T-helper 17 cell (primary cell): ENCODE results near the gene KCTD21. TPM values are rescaled to one million over a fixed set of nuclear protein-coding genes. Genes with fewer than 3 reads are reported as not detected.

Experiments
- ATAC-seq: fragments of 150-1000 bp; cut with Tn5 transposase; 2 replicates; pipeline ENCODE4 v1.10.0; 2021; ENCODE audit warnings: mild to moderate bottlenecking, moderate library complexity
- DNase-seq, 3 donors: peaks; one replicate each; pipeline versions ENCODE4 v3.0.0 to v3.0.0-alpha.2; 2020 to 2021
- H3K9me3 ChIP-seq: one replicate; pipeline ENCODE4 v1.7.0; 2013; ENCODE audit warnings: low read length, mild to moderate bottlenecking; ENCODE audit not compliant: control insufficient read depth, poor library complexity, severe bottlenecking
- H3K27ac Mint-ChIP-seq: one replicate; pipeline ENCODE4 v1.8.0; 2022; ENCODE audit warnings: mild to moderate bottlenecking, moderate library complexity, mixed read lengths
- H3K27me3 Mint-ChIP-seq: one replicate; pipeline ENCODE4 v1.8.0; 2022; ENCODE audit warnings: mixed read lengths
- H3K36me3 Mint-ChIP-seq: one replicate; pipeline ENCODE4 v1.8.0; 2022; ENCODE audit warnings: low read depth, mixed read lengths
- H3K4me1 Mint-ChIP-seq: one replicate; pipeline ENCODE4 v1.8.0; 2022; ENCODE audit warnings: mild to moderate bottlenecking, mixed read lengths
- H3K4me3 Mint-ChIP-seq: one replicate; pipeline ENCODE4 v1.8.0; 2022; ENCODE audit warnings: mild to moderate bottlenecking, moderate library complexity, mixed read lengths
- total RNA-seq, 4 donors: library from RNA in 2 of 4; stranded (reverse) in 2 of 4; gene quantifications; one replicate each; pipeline ENCODE4 v1.2.3 and lab custom pipeline; 2022 to 2026

Gene KCTD21
- total RNA-seq, 2 donors from 2014 or later: 2.4 to 4.0 TPM

GRCh38 chr11:78202733-78203167, 14.3 kb upstream of the KCTD21 start:
- H3K9me3 ChIP-seq: no peaks in the 10 kb centered on the region
- Mint-ChIP-seq H3K4me3 (peak overlapping the region; percentile 95), H3K4me1 (peaks cover 29% of the 10 kb centered on the region), H3K27me3 (no peaks in the 10 kb centered on the region), H3K27ac (peak overlapping the region; percentile 100), H3K36me3 (no peaks in the 10 kb centered on the region)
- DNase-seq (peak in 2 of 3 donors; percentile 41 to 63), ATAC-seq (peak; percentile 85)

- ATAC-seq (no peak), DNase-seq (no peak)
- peaks cover 29% of the 10 kb centered on the region for H3K4me1 Mint-ChIP-seq
- no peaks in the 10 kb centered on the region for H3K36me3 Mint-ChIP-seq
- peak overlapping the region; percentile 100 for H3K27ac Mint-ChIP-seq
- H3K27me3 Mint-ChIP-seq: no peaks in the 10 kb centered on the region
- no peaks in the 10 kb centered on the region for H3K9me3 ChIP-seq
- peak overlapping the region; percentile 95 for H3K4me3 Mint-ChIP-seq
Observed at GRCh38 chr11:78201096-78201818, 12.8 kb upstream of the KCTD21 start.

- no peaks in the 10 kb centered on the region for H3K27me3 Mint-ChIP-seq
- H3K4me1 Mint-ChIP-seq: peaks cover 29% of the 10 kb centered on the region
- H3K9me3 ChIP-seq: no peaks in the 10 kb centered on the region
- H3K4me3 Mint-ChIP-seq: no peak overlapping the region
- DNase-seq: no peak
- no peaks in the 10 kb centered on the region for H3K36me3 Mint-ChIP-seq
- peak overlapping the region; percentile 100 for H3K27ac Mint-ChIP-seq
- no peak for ATAC-seq
Observed at GRCh38 chr11:78200553-78200952, 12.1 kb upstream of the KCTD21 start.

- no peak overlapping the region for H3K4me3 Mint-ChIP-seq
- no peaks in the 10 kb centered on the region for H3K9me3 ChIP-seq
- no peak for DNase-seq
- H3K4me1 Mint-ChIP-seq: peaks cover 29% of the 10 kb centered on the region
- H3K27me3 Mint-ChIP-seq: no peaks in the 10 kb centered on the region
- no peak for ATAC-seq
- peak overlapping the region; percentile 100 for H3K27ac Mint-ChIP-seq
- no peaks in the 10 kb centered on the region for H3K36me3 Mint-ChIP-seq
Observed at GRCh38 chr11:78200061-78200460, 11.6 kb upstream of the KCTD21 start.

- Mint-ChIP-seq H3K27me3 (no peaks in the 10 kb centered on the region), H3K4me1 (peaks cover 30% of the 10 kb centered on the region), H3K27ac (peak overlapping the region; percentile 100), H3K36me3 (no peaks in the 10 kb centered on the region), H3K4me3 (no peak overlapping the region)
- no peak for DNase-seq
- H3K9me3 ChIP-seq: no peaks in the 10 kb centered on the region
- ATAC-seq: no peak
Observed at GRCh38 chr11:78199653-78200015, 11.2 kb upstream of the KCTD21 start.

GRCh38 chr11:78199015-78199652, 10.7 kb upstream of the KCTD21 start:
- peaks cover 31% of the 10 kb centered on the region for H3K4me1 Mint-ChIP-seq
- DNase-seq: no peak

GRCh38 chr11:78197816-78198215, 9.4 kb upstream of the KCTD21 start:
- Mint-ChIP-seq H3K4me1 (peaks cover 33% of the 10 kb centered on the region), H3K27ac (peak overlapping the region; percentile 100), H3K27me3 (no peaks in the 10 kb centered on the region), H3K36me3 (no peaks in the 10 kb centered on the region), H3K4me3 (no peak overlapping the region)
- ATAC-seq (no peak), DNase-seq (no peak)
- no peaks in the 10 kb centered on the region for H3K9me3 ChIP-seq

More at GRCh38 chr11:78199015-78199652, 10.7 kb upstream of the KCTD21 start:
- no peaks in the 10 kb centered on the region for H3K9me3 ChIP-seq
- Mint-ChIP-seq H3K4me3 (no peak overlapping the region), H3K36me3 (no peaks in the 10 kb centered on the region), H3K27ac (peak overlapping the region; percentile 100), H3K27me3 (no peaks in the 10 kb centered on the region)
- ATAC-seq: no peak

- no peaks in the 10 kb centered on the region for H3K9me3 ChIP-seq
- Mint-ChIP-seq H3K27ac (no peak overlapping the region), H3K36me3 (no peaks in the 10 kb centered on the region), H3K4me3 (no peak overlapping the region), H3K27me3 (no peaks in the 10 kb centered on the region), H3K4me1 (peaks cover 26% of the 10 kb centered on the region)
- ATAC-seq (no peak), DNase-seq (no peak)
Observed at GRCh38 chr11:78196661-78197091, 8.2 kb upstream of the KCTD21 start.

- H3K9me3 ChIP-seq: no peaks in the 10 kb centered on the region
- Mint-ChIP-seq H3K27me3 (no peaks in the 10 kb centered on the region), H3K36me3 (no peaks in the 10 kb centered on the region), H3K4me3 (no peak overlapping the region), H3K27ac (no peak overlapping the region), H3K4me1 (peaks cover 25% of the 10 kb centered on the region)
- no peak for DNase-seq
- ATAC-seq: no peak
Observed at GRCh38 chr11:78195917-78196560, 7.6 kb upstream of the KCTD21 start.

GRCh38 chr11:78194490-78194889, 6.1 kb upstream of the KCTD21 start:
- Mint-ChIP-seq H3K4me1 (peaks cover 41% of the 10 kb centered on the region), H3K27ac (peak overlapping the region; percentile 74), H3K36me3 (no peaks in the 10 kb centered on the region), H3K27me3 (no peaks in the 10 kb centered on the region), H3K4me3 (no peak overlapping the region)
- DNase-seq (no peak), ATAC-seq (no peak)
- no peaks in the 10 kb centered on the region for H3K9me3 ChIP-seq

- H3K9me3 ChIP-seq: no peaks in the 10 kb centered on the region
- ATAC-seq: no peak
- peaks cover 46% of the 10 kb centered on the region for H3K4me1 Mint-ChIP-seq
- no peaks in the 10 kb centered on the region for H3K27me3 Mint-ChIP-seq
- DNase-seq: no peak
- H3K4me3 Mint-ChIP-seq: no peak overlapping the region
- H3K27ac Mint-ChIP-seq: peak overlapping the region; percentile 85
- H3K36me3 Mint-ChIP-seq: no peaks in the 10 kb centered on the region
Observed at GRCh38 chr11:78193806-78194205, 5.4 kb upstream of the KCTD21 start.

- DNase-seq (no peak), ATAC-seq (no peak)
- Mint-ChIP-seq H3K4me3 (peak overlapping the region; percentile 25), H3K36me3 (peaks cover 3% of the 10 kb centered on the region), H3K4me1 (peaks cover 42% of the 10 kb centered on the region), H3K27ac (peak overlapping the region; percentile 85), H3K27me3 (no peaks in the 10 kb centered on the region)
- H3K9me3 ChIP-seq: no peaks in the 10 kb centered on the region
Observed at GRCh38 chr11:78192911-78193351, 4.5 kb upstream of the KCTD21 start.

- ATAC-seq (no peak), DNase-seq (no peak)
- Mint-ChIP-seq H3K27ac (peak overlapping the region; percentile 85), H3K4me3 (no peak overlapping the region), H3K27me3 (no peaks in the 10 kb centered on the region), H3K36me3 (peaks cover 3% of the 10 kb centered on the region), H3K4me1 (peaks cover 49% of the 10 kb centered on the region)
- no peaks in the 10 kb centered on the region for H3K9me3 ChIP-seq
Observed at GRCh38 chr11:78192223-78192719, 3.8 kb upstream of the KCTD21 start.
